GM11168 (cell line): ENCODE measurements around the gene CAPN12.

ENCODE experiments used
- in situ Hi-C: fragments of 300-500 bp; cut with MboI; formaldehyde crosslinking; loops from one replicate; pipeline ENCODE4 v1.12.0; 2022; ENCODE audit warnings: low sequenced_read_pairs; ENCODE audit not compliant: unreplicated experiment

CAPN12 gene

DNA sequence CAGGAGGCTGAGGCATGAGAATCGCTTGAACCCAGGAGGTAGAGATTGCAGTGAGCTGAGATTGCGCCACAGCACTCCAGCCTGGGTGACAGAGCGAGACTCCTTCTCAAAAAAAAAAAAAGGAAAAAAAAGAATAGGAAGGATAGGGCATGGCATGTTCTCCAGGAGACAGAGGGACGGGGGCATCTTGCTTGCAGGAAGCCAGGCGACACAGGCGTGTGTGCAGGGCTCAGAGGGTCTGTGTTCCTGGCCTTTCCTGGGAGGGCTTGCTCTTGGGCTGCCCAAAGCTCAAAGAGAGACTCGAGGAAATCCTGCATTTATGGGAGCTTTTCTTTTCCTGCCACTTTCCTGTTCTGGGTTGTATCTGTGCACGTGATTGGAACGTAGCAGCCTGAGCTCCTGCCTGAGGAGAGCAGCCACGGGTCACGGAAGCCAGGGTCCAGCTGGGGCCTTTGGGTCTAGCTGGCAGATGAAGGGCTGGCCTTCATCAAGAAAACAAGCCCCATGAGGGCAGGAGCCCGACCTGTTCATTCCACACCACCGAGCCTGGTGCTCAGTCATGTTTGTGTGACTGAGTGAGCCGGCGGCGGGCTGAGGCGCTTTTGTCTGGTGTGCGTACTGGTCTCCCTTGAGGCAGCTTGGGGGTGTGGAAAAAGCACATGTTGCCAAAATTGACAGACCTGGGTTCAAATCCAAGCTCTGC, 44.5 kb downstream of the CAPN12 start:
- in situ Hi-C loops, result no loop called here

DNA sequence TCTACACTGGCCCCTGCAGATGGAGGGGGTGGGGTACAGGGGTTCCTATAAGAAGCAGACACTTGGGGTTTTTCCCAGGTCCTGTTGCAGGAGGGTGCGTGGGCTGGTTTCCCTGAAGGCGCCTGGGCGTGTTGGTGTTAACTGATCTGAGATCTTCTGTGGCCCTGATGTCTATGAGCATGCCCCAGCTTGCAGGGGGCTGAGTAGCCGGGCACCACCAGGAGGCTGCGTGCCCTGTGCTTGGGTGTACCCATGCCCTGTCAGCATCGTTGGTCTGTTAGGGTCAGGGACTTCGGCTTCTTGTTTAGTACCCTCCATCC, 45.3 kb downstream of the CAPN12 start:
- in situ Hi-C loops, result no loop called here

DNA sequence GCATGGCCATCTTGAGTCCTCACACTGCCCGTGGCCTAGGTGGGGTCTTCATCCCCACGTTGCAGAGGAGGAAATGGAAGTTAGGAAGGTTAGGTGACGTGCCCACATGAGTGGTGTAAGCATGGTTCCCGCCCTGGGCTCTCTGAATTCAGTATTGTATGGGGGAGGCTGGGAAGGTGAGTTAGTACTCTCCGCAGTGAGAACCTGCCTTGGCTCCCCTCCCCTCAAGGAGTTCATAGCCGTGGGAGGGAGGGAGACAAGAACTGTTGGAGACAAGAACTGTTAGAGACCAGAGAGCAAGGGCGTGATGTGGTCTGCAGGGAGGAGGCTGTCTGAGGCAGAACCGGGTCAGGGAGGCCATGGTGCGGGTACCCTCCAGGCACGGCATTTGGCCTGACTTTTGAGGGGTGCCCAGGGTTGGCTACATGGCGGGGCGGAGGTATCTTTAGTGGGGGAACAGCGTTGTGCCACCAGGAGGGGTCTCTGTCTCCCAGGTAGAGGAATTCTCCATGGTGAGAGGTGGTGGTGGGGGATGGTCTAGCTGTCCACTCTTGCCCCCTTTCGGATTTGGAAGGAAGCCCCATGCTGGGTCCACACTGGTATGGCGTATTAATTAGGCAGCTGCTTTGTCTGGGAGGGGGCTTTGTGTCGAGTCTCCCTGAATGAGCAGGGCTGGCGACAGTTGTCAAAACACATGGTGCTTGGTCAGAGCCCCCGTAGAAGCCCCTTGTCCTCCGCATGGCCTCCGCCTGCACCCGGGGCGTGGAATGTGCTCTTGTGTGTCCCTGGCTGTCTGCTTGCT, 45.8 kb downstream of the CAPN12 start:
- in situ Hi-C loops, result no loop called here

DNA sequence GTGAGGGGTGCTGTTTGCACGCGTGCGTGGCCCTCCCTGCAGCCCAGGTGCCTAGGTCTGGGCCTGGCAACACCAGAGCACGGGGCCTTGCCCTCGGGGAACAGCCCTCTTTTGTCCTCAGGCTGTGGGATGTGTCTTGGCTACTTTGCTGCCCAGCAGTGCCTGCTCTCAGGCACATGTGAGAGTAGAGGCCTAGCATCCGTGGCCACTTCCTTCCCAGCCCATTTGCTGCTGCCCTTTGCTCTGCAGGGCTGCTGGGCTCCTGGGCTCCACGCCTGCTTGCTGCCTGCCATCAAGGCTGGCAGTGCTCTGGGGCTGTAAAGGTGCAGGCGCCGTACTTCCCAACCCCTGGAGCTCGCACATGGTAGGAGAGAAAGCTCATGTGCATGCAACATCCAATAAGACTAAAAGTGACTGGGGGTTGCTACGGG, 46.6 kb downstream of the CAPN12 start:
- in situ Hi-C loops, result no loop called here

DNA sequence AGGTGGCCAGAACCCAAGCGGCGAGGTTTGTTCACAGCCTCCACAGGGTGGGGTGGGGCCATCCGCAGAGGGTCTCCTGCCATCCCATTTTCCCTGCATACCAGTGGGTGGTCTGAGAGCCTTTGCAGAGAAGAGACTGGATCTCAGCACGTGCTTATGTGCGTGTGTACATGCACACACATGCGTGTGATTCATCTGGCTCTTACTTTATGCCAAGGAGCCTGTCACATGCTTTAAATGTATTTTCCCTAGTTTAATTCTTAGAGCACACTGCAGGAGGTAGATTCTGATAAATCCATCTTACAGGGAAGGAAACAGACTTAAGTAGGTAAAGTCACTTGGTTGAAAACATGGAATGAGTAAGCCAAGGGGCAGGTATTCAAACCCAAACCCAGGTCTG, 47.1 kb downstream of the CAPN12 start:
- in situ Hi-C loops, result no loop called here

DNA sequence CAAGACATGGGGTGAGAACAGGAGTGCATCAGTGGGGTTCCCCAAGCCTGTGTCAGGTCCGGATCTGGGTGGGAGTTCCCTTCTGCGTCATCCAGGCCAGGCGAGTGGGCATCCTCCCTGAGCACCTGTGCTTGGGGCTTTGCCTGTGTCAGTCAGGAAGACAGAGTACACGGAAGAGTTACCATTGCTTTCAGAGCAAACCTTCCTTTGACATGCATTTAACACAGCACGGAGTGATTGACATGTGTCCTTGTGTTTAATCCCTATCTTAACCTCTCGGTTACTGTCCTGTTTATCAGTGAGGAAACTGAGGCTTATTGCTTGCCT, 47.6 kb downstream of the CAPN12 start:
- in situ Hi-C loops, result no loop called here

DNA sequence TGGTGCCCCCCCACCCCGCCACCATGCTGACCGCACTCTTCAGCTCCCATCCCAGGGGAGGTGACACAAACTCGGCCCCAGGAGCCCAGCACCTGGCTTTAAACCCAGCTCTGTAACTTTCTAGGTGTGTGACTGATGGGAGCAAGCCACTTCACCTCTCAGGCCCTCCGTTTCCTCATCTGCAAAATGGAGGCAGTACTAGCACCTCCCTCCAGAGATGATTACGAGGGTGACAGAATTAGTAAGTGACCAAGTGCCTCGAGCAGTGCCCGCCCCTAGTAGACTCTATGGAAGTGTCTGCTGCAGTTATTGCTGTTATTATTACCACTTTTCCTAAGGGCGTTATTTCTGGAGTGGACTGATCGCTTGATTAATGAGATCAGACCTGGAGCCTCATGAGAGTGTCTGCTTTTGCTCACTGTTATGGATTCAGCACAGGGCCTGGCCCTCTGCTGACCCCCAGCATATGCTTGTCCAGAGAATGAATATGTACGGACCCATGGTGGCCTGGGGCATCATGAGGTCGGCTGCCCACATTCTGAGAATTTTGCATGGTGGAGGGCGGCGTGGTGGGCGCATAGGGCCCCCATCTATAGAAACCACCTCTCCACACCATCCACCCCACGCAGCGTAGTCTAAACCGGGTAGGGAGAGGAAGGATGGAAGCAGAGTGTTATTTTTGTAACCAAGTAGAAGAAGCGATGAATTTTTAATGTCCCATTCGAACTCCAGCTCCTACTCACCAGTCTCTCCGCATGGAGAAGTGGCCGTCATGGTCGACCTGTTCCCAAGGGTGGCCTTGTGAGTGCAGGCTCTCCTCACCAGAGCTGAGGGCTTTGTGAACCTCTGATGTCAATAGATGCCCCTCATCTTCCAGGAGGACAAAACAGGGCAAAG, 48.2 kb downstream of the CAPN12 start:
- in situ Hi-C loops, result no loop called here

DNA sequence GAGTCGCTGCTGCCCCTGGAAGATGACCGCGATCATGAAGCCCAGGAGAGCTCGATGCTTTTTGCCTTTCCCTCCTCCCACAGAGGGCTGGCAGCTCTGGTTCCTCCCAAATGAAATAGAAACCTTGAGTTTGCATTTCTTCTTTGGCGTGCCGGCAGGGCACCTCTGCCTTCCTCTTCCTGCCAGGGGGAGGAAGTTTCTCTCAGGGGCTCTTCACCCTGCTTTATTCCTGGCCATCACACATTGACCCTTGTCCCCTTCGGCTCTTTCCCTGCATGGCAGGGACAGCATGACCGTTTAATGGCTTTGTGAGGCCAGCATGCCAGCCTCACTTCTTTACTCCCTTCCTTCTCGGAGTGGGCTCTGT, 49.0 kb downstream of the CAPN12 start:
- in situ Hi-C loops, result no loop called here

DNA sequence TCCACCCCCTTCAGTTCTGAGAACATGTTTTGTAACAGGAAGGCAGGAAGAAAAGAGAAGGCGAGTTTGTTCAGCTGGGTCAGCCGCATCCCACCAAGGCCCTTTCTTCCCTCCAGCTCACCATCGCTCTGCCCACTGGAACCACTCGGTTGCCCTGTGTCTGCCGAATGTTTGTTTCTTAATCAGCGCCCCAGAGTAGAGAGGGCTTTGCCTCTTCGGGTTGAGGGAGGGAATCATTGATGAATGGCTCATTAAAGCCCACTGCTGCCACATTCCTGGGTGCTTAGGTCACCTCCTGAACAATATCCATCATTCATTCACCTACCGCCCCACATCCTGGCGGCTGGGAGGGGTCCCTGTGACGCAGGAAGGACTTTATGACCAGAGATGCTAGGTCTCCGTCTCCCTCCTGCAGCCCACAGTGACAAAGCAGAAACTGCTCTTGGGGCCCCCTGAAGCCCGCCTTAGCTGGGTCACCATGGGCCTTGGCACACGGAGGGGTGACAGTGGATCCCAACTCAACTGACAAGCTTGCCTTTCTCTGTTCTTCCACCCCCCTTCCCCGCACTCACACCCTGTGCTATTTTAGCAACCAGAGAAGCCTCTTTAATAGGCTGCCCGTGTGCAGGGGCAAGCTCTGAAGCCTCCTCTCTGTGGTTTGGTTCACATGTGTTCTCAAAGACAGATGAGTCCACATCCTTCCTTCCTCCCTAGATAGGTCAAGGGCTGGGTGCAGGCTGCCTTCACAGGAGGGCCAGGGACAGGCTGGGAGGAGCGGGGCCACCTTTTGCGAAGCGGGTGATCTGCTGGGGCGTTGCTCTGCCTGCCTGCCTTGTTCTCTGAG, 50.7 kb downstream of the CAPN12 start:
- in situ Hi-C loops, result no loop called here

DNA sequence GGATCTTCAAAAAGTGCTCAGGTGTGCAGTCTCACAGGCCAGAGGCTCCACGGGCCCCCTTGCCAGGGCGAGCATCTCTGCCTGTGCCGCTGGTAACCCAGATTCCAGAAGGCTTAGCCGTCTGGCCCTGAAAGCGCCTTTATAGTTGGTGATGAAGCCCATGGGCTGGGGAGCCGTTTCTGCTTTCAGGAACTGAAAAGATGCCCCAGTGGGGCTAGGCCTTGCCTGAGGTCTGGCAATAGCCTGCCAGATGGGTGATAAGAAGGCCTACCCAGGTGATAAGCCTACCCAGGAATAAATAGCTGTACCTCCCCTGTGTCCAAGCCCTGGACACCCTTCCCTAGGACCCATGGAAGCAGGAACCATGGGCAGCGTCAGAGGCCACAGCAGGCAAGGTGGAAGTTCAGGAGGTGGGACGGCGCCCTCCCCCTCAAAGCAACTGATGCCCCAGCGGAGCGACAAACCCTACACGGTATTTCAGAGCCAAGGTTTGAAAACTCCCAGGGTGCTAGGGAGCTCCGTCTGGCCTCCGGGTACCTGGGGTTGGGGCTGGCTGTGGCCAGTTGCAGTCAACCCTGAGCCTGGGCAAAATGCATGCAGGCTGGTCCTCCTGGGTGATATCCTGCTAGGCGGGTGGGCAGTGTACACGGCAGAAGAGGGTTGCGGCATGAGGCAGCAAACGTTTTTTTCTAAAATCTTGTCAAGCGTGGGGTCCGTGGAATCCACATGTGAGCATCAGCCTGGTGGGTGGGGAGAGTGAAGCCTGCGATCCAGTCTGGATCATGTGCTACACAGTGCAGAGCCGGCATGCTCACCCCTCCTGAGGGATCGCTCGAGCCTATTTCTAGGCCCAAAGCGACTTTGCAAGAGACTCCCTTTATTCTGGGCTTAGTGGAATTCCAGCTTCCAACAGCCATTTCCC, 51.6 kb downstream of the CAPN12 start:
- in situ Hi-C loops, result no loop called here

DNA sequence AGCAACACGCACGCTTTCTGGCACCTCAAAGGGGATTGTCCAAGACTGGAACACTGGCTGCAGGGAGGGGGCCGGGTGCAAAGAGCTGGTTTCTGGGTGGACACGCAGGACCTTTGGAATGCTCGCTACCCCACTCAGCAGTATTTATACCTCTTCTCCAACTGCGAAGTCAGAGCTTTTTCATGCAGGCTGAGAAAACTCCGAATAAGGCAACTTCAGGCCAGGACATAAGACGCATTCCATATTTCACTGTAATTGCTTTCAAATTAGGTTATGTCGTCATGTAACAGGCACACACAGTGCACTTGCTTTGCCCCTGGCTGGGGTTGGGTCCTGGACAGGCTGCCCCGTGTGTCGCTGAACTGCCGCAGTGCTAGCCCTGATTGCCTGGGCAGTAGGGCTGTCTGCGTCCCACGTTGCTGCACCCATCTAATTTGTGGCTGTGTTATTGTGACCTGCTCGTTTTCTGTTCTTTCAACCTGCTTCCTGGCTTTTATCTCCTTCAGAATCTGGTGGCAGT, 52.3 kb downstream of the CAPN12 start:
- in situ Hi-C loops, result no loop called here

DNA sequence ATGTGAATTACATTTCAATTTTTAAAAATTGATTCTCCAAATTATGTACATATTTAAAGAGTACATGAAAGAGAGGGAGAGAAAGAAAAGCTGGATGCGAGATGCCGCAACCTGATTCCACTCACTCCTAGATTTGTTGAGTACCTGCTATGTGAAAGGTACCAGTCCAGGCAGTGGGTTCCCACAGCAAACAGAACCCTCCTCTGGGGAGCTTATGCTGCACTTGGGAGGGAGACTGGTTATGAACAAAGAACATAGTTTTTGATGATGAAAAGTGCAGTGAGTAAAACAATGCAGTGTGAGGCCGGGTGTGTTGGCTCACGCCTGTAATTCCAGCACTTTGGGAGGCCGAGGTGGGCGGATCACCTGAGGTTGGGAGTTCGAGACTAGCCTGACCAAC, 53.4 kb downstream of the CAPN12 start:
- in situ Hi-C loops, result no loop called here

DNA sequence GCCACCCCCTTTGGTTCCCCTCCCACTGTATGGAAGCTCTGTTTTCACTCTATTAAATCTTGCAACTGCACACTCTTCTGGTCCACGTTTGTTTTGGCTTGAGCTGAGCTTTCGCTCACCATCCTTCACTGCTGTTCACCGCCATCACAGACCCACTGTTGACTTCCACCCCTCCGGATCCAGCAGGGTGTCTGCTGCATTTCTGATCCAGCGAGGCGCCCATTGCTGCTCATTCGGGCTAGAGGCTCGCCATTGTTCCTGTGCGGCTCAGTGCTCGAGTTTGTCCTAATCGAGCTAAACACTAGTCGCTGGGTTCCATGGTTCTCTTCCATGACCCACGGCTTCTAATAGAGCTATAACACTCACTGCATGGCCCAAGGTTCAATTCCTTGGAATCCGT, 54.1 kb downstream of the CAPN12 start:
- in situ Hi-C loops, result no loop called here

DNA sequence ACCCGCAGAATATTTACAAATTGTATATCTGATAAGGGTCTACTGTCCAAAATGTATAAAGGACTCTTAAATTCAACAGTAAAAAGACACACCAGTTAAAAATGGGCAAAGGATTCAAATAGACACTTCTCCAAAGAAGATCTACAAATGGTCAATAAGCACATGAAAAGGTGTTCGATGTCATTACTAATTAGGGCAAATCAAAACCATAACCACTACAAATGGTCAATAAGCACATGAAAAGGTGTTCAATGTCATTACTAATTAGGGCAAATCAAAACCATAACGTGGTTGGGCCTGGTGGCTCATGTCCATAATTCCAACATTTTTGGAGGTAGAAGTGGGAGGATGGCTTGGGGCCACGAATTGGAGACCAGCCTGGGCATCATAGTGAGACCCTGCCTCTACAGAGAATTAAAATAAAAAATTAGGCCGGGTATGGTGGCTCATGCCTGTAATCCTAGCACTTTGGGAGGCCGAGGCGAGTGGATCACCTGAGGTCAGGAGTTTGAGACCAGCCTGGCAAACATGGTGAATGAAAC, 56.4 kb downstream of the CAPN12 start:
- in situ Hi-C loops, result no loop called here

DNA sequence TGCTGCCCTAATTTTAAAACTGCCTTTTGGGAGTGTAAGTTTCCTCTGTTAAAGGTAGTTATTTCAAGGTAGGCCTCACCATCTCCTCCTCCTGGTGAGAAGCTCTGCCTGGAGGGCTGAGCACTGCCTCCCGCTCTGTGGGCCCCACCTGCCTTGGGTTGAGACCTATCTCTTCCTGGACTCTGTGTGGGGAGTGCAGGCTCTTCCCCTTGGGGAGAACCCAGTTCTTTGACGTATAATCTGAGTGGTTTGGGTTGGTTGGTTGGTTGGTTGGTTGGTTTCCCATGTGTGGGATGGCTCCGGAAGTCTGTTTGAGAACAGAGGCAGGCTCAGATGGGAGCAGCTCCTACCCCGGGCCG, 57.8 kb downstream of the CAPN12 start:
- in situ Hi-C loops, result no loop called here

DNA sequence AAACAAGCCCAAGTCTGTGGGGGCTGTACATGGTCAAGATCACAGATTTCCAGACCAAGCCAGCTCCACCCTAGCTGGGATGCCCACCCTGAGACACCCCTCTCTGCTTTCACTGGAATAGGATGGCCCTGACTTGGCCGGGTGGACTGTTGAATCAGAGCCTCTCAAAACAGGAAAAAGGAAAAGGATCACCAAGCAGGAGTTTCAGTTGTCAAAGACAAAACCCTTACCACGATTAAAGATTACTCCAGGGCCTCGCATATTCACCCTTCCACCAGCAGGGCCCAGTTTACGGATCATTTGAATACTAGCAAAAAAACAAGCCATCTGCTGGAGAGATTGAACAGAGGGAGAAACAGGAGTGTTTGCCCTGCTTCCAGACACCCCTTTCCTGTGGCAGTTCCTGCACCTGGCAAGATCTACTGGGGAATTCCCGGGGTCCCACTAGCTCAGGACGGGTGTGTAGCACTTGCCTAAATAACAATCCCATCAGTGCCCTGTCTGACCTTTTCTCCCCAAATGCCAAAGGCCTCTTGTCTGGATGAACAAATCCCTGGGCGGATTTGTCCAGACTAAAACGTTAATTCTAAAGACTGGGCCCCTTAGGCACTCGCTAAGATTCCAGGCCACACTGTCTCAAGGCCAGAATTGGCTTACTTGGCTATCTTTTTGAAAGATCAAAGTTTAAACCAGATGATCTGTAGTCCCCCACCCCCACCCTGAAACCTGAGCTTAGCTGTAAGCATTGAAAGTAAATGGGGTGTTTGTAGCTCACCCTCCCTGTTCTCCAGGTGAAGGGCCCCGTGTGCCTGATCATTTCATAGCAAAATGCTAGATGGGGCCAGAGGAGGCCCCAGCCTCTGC, 58.4 kb downstream of the CAPN12 start:
- in situ Hi-C loops, result no loop called here

DNA sequence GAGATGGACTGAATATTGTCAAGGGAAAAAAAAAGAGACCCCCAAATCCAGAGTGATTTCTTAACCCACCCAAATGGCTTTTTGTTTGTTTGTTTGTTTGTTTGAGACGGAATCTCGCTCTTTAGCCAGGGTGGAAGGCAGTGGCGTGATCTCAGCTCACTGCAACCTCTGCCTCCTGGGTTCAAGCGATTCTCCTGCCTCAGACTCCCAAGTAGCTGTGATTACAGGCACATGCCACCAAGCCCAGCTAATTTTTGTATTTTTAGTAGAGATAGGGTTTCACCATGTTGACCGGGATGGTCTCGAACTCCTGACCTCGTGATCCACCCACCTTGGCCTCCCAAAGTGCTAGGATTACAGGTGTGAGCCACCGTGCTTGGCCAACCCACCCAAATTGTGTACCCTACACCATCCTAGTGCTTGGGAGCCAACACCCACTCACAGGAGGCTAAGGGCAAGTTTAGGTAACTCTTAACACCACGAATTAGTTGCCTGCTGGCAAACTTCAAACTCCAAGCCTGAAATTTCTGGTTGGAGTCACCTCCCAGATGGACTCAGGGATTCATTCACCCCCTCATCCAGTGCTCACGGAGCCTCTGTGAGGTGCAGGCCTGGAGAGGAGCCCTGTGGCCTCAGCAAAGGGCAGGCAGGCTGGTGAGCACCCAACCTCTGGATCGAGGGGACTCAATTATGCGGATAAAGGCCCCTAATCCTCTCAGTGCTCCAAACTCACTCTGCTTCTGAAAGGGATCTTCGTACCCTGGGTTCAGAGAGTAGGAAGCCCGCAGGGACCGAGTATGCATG, 59.2 kb downstream of the CAPN12 start:
- in situ Hi-C loops, result no loop called here
